Cerebellar cortex (tissue), 1 donor: Measurements from ENCODE around the gene PROM2.
A peak's percentile ranks its signal among the peaks of the same experiment; 100 is the strongest.
"Not testable (repeated sequence)": the region's sequence is repeated elsewhere in the genome, so short reads cannot be mapped to it uniquely, and the experiment has no call there.

ENCODE experiments used
- DNase-seq: peaks from one replicate; pipeline ENCODE4 v3.0.0-alpha.2; 2015; ENCODE audit warnings: low spot score

PROM2 gene

GRCh38 chr2:95274291-95275150 lies at the start of gene PROM2:
TSS of gene PROM2 (plus strand) at chr2:95274449. CDS start at chr2:95274586, 137 bp downstream.
- DNase-seq: no peak

- no peak for DNase-seq
These were observed 48.6 kb upstream of the PROM2 start for GRCh38 chr2:95225658-95226057.

GRCh38 chr2:95231723-95232122 lies 42.5 kb upstream of the PROM2 start:
- peak; percentile 38 for DNase-seq

- DNase-seq: no peak
These were observed 42.0 kb upstream of the PROM2 start for GRCh38 chr2:95232232-95232631.

GRCh38 chr2:95234286-95234785 lies 39.9 kb upstream of the PROM2 start:
- no peak for DNase-seq

GRCh38 chr2:95234816-95235215 lies 39.4 kb upstream of the PROM2 start:
- DNase-seq: no peak

GRCh38 chr2:95238131-95238530 lies 36.1 kb upstream of the PROM2 start:
- no peak for DNase-seq

GRCh38 chr2:95240091-95240490 lies 34.2 kb upstream of the PROM2 start:
- DNase-seq: no peak

- no peak for DNase-seq
These were observed 33.7 kb upstream of the PROM2 start for GRCh38 chr2:95240556-95240955.

- not testable (repeated sequence) for DNase-seq
These were observed 32.2 kb upstream of the PROM2 start for GRCh38 chr2:95242084-95242483.

- no peak for DNase-seq
These were observed 16.0 kb upstream of the PROM2 start for GRCh38 chr2:95258271-95258670.

- DNase-seq: no peak
These were observed 13.9 kb upstream of the PROM2 start for GRCh38 chr2:95260028-95261023.

- DNase-seq: no peak
These were observed 12.6 kb upstream of the PROM2 start for GRCh38 chr2:95261602-95262001.

GRCh38 chr2:95262896-95263542 lies 11.2 kb upstream of the PROM2 start:
- no peak for DNase-seq

- peak; percentile 35 for DNase-seq
These were observed 9.6 kb upstream of the PROM2 start for GRCh38 chr2:95264624-95265023.

GRCh38 chr2:95265182-95265581 lies 9.1 kb upstream of the PROM2 start:
- no peak for DNase-seq

- DNase-seq: no peak
These were observed 7.3 kb upstream of the PROM2 start for GRCh38 chr2:95266781-95267430.

GRCh38 chr2:95267458-95268210 lies 6.6 kb upstream of the PROM2 start:
- no peak for DNase-seq

GRCh38 chr2:95268211-95269035 lies 5.8 kb upstream of the PROM2 start:
- DNase-seq: no peak
